A673 (cell line): ENCODE data around the gene PEX12. TPM values are rescaled to one million over a fixed set of nuclear protein-coding genes. Genes with fewer than 3 reads are reported as not detected.

ENCODE experiments used
- BruUV-seq: library from RNA; stranded (reverse); fragments of 400-500 nt; replicated peaks from 2 replicates; lab custom pipeline; 2021; lab: Mats Ljungman, UMichigan
- CTCF ChIA-PET: fragments of 300-600 bp; sonication (Branson Sonifier 250); formaldehyde crosslinking; loops from one replicate; lab custom pipeline; 2022; ENCODE audit warnings: antibody characterized with exemption; lab: Charles Lee
- POLR2A ChIA-PET: fragments of 300-600 bp; sonication (Branson Sonifier 250); formaldehyde crosslinking; loops from one replicate; lab custom pipeline; 2022; ENCODE audit warnings: antibody characterized with exemption; ENCODE audit not compliant: low non-redundant PET; lab: Charles Lee
- DNase-seq: peaks from one replicate; pipeline ENCODE4 v3.0.0-alpha.2; 2015; ENCODE audit warnings: low spot score
- H3K27ac ChIP-seq: fragments of 200-600 bp; sonication (generic); 2 replicates; pipeline ENCODE4 v1.5.1; 2016; ENCODE audit warnings: mixed run types, low read depth, mild to moderate bottlenecking, mixed read lengths, antibody characterized with exemption, low read length; ENCODE audit not compliant: poor library complexity, severe bottlenecking
- H3K27me3 ChIP-seq: fragments of 200-600 bp; sonication (generic); replicated peaks from 2 replicates; pipeline ENCODE4 v1.6.1; 2017; ENCODE audit warnings: mixed run types, low read depth, mild to moderate bottlenecking, mixed read lengths, antibody characterized with exemption, low read length; ENCODE audit not compliant: insufficient read depth, poor library complexity
- H3K36me3 ChIP-seq: fragments of 200-600 bp; sonication (generic); 2 replicates; pipeline ENCODE4 v1.6.1; 2016; ENCODE audit warnings: mixed run types, mild to moderate bottlenecking, mixed read lengths, antibody characterized with exemption, low read length; ENCODE audit not compliant: insufficient read depth, poor library complexity, severe bottlenecking
- H3K4me1 ChIP-seq: fragments of 200-600 bp; sonication (generic); 2 replicates; pipeline ENCODE4 v1.6.1; 2017; ENCODE audit warnings: mixed run types, mild to moderate bottlenecking, mixed read lengths, antibody characterized with exemption, low read length; ENCODE audit not compliant: insufficient read depth, poor library complexity, severe bottlenecking
- H3K4me3 ChIP-seq: fragments of 200-600 bp; sonication (generic); 2 replicates; pipeline ENCODE4 v1.5.1; 2016; ENCODE audit warnings: low read depth, mixed run types, mild to moderate bottlenecking, mixed read lengths, low read length; ENCODE audit not compliant: poor library complexity, severe bottlenecking
- H3K9me3 ChIP-seq: fragments of 200-600 bp; sonication (generic); 2 replicates; pipeline ENCODE4 v1.6.1; 2016; ENCODE audit warnings: mixed run types, low read depth, mild to moderate bottlenecking, mixed read lengths, antibody characterized with exemption, low read length; ENCODE audit not compliant: poor library complexity, severe bottlenecking
- EZH2 ChIP-seq: fragments of 200-600 bp; sonication (generic); IDR thresholded peaks from 2 replicates; pipeline ENCODE4 v1.6.1; 2017; ENCODE audit warnings: borderline replicate concordance, low read depth, mild to moderate bottlenecking, mixed read lengths, antibody characterized with exemption, low read length; ENCODE audit not compliant: poor library complexity, severe bottlenecking
- intact Hi-C: fragments of 100-400 bp; cut with micrococcal nuclease; formaldehyde crosslinking; loops from one replicate; pipeline ENCODE4 v1.10.0; 2022; ENCODE audit not compliant: unreplicated experiment
- total RNA-seq: library from RNA; stranded (reverse); gene quantifications from 2 replicates; pipeline ENCODE4 v1.2.3, GENCODE V29; 2021
- TF ChIP-seq, protein P1 (sequence below): fragments of 300-800, 200-600 bp; sonication (generic); conservative IDR thresholded peaks from 2 replicates; pipeline ENCODE4 v1.5.1; 2017; ENCODE audit warnings: low read depth, mild to moderate bottlenecking, antibody characterized with exemption, low read length, moderate library complexity, mixed read lengths

Gene PEX12
- total RNA-seq, 1 experiment from 2014 or later, result 3.2 TPM

DNA sequence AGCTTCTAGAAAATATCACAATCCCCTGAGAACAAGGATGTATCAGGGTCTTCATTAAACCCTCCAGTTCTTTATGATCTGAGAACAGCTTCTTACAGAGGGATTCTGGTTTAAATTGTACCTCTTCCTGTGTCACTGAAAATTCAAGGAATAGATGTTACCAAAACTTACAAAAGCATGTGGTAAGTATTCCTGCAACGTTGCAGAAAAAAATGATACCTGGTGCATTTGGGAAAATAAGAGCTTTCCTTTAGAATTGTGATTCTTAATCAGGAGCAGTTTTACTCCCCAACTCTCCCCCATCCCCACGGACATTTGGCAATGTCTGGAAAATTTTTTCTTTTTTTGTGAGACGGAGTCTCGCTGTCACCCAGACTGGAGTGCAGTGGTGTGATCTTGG lies 25.1 kb downstream of the PEX12 start:
- H3K27me3 ChIP-seq, result no peaks in the 10 kb centered on the region
- H3K4me3 ChIP-seq, result no peak overlapping the region
- CTCF ChIA-PET, result no interaction called here
- no peak for TF ChIP-seq EZH2
- TF ChIP-seq, protein P1, sequence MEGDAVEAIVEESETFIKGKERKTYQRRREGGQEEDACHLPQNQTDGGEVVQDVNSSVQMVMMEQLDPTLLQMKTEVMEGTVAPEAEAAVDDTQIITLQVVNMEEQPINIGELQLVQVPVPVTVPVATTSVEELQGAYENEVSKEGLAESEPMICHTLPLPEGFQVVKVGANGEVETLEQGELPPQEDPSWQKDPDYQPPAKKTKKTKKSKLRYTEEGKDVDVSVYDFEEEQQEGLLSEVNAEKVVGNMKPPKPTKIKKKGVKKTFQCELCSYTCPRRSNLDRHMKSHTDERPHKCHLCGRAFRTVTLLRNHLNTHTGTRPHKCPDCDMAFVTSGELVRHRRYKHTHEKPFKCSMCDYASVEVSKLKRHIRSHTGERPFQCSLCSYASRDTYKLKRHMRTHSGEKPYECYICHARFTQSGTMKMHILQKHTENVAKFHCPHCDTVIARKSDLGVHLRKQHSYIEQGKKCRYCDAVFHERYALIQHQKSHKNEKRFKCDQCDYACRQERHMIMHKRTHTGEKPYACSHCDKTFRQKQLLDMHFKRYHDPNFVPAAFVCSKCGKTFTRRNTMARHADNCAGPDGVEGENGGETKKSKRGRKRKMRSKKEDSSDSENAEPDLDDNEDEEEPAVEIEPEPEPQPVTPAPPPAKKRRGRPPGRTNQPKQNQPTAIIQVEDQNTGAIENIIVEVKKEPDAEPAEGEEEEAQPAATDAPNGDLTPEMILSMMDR, result no peak
- intact Hi-C loops, result no loop called here
- no peaks in the 10 kb centered on the region for H3K36me3 ChIP-seq
- no TSS peak for BruUV-seq
- H3K27ac ChIP-seq, result no peak overlapping the region
- no peaks in the 10 kb centered on the region for H3K9me3 ChIP-seq
- no peak for DNase-seq
- H3K4me1 ChIP-seq, result no peaks in the 10 kb centered on the region
- POLR2A ChIA-PET, result no interaction called here

GRCh38 chr17:35548978-35549377 lies 29.4 kb downstream of the PEX12 start:
- H3K27ac ChIP-seq, result no peak overlapping the region
- POLR2A ChIA-PET, result no interaction called here
- CTCF ChIA-PET, result no interaction called here
- no peak overlapping the region for H3K4me3 ChIP-seq
- TF ChIP-seq EZH2, result no peak
- TF ChIP-seq, protein P1, result no peak
- H3K4me1 ChIP-seq, result no peaks in the 10 kb centered on the region
- H3K9me3 ChIP-seq, result no peaks in the 10 kb centered on the region
- DNase-seq, result no peak
- H3K27me3 ChIP-seq, result no peaks in the 10 kb centered on the region
- no peaks in the 10 kb centered on the region for H3K36me3 ChIP-seq
- intact Hi-C loops, result no loop called here
- BruUV-seq, result no TSS peak

- intact Hi-C loops, result no loop called here
Measured at GRCh38 chr17:35548208-35548810, 30.1 kb downstream of the PEX12 start.

More at GRCh38 chr17:35548208-35548810, 30.1 kb downstream of the PEX12 start:
- ChIA-PET POLR2A (no interaction called here), CTCF (no interaction called here)
- BruUV-seq, result no TSS peak
- Histone ChIP-seq H3K4me1 (no peaks in the 10 kb centered on the region), H3K27me3 (no peaks in the 10 kb centered on the region), H3K36me3 (no peaks in the 10 kb centered on the region), H3K4me3 (no peak overlapping the region), H3K27ac (no peak overlapping the region), H3K9me3 (no peaks in the 10 kb centered on the region)
- no peak for DNase-seq
- TF ChIP-seq, protein P1, result no peak
- no peak for TF ChIP-seq EZH2
